Activated T-helper 1 cell treated with Interleukin-2 at 50 U/mL for 16 hours (primary cell): ENCODE results near the gene GSTCD.
"Not testable (repeated sequence)": the region's sequence is repeated elsewhere in the genome, so short reads cannot be mapped to it uniquely, and the experiment has no call there.

Experiments used
- DNase-seq: peaks from one replicate; pipeline ENCODE4 v3.0.0-alpha.2; 2020; ENCODE audit warnings: low read depth

The GSTCD gene

DNA sequence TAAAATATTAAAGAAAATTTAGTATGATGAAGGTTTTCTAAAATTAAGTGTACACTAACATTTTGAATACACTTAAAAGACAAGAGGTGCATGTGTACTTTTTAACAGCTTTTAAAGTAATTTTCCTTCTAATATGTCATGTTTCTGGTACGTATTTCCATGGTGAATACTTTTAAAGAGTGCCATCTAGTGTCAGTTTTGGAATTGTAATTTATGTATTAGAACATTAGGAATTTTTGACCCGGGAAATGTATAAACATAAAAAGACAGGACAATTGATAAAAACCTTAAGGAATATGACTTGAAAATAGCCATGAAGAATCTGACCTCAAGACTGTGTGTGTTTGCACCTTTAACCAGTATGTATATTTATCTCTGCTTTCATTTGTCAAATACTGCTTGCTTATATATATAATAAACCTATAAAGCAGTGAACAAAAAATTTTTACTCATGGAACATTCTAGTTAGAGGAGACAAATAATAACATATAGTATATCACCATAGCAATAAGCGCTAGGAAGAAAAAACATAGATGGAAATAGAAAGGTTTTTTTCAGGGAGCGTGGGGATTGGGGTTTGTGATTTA lies 7.2 kb downstream of the GSTCD start:
- no peak for DNase-seq

DNA sequence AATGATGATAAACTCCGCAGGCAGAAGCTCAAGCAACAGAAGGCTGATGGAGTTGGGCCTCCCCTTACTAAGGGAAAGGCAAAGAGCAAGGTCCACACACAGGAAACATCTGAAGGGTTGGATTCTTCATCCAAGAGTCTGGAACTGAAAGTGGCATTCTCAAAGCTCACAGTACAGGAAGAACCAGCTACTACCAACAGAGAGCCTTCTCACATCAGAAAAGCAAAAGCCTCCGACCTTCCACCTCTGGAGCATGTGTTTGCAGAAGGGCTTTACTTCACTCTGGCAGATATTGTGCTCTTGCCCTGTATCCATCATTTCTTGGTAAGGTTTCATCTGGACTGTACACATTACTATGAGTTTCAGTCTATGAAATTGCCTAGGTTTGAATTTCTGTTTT lies 10.6 kb downstream of the GSTCD start:
- DNase-seq = no peak

- no peak for DNase-seq
Measured at GRCh38 chr4:105725623-105726022, 17.0 kb downstream of the GSTCD start.

DNA sequence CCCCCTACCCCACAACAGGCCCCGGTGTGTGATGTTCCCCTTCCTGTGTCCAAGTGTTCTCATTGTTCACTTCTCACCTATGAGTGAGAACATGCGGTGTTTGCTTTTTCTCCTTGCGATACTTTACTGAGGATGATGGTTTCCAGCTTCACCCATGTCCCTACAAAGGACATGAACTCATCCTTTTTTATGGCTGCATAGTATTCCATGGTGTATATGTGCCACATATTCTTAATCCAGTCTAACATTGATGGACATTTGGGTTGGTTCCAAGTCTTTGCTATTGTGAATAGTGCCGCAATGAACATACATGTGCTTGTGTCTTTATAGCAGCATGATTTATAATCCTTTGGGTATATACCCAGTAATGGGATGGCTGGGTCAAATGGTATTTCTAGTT lies 21.3 kb downstream of the GSTCD start:
- DNase-seq = not testable (repeated sequence)

DNA sequence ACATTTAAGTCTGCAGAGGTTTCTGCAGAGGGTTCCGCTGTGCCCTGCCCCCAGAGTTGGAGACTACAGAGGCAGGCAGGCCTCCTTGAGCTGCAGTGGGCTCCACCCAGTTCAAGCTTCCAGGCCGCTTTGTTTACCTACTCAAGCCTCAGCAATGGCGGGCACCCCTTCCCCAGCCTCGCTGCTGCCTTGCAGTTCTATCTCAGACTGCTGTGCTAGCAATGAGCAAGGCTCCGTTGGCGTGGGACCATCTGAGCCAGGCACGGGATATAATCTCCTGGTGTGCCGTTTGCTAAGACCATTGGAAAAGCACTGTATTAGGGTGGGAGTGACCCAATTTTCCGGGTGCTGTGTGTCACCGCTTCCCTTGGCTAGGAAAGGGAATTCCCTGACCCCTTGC lies 26.6 kb downstream of the GSTCD start:
- DNase-seq = not testable (repeated sequence)

DNA sequence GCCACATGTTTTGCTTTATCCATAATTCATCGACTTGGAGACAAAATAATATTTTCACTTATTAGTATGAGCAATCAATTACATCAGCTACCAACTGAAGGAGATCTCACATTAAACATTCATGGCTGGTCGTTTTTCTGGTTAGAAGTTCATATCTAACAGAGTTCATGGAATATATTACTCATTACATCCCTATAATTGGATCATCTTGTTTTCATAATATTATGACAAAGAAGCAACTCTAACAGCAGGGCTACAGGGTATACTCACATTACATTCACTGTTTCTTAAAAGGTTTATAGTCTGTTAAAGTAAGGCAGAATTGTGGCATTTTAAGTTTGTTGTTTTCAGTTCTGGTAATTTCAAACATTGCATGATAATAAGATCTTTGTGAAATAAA lies 33.0 kb downstream of the GSTCD start:
- DNase-seq = no peak

DNA sequence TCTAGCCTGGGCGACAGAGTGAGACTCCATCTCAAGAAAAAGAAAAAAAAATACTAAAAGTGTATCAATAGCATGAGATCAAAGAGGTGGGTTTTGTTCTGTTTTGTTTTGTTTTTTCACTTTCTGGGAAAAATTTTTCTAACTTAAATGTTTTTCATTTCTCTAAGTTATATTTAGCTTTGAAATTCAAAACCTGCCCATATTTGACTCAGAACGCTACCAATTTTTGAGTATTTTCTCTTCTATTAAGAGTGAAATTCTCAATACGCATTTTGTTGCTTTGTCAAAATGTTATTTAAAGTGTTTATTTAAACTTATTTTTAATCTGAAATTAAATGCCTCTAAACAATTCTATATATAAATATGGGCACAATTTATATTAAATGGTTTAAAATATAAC lies 39.6 kb downstream of the GSTCD start:
- no peak for DNase-seq

GRCh38 chr4:105751718-105752299 lies 43.2 kb downstream of the GSTCD start:
- no peak for DNase-seq

GRCh38 chr4:105753361-105753760 lies 44.8 kb downstream of the GSTCD start:
- no peak for DNase-seq

DNA sequence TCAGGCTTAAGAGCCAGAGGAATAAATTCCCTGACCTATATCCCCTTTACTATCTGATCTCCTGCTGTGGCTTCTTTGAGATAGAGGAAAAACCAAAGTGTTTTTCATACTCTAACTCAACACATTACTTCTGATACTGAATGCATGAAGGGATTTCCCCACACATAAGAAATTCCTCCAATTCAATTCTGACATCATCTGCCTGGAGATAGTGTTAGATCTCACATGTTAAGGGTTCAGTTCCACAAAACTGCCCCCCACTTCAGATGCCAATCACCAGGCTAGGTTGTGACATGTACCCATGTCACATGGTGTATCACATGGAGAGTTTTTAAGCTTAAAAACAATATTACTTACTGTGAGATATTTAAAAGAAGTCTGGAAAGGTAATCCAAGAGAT lies 46.8 kb downstream of the GSTCD start:
- no peak for DNase-seq

DNA sequence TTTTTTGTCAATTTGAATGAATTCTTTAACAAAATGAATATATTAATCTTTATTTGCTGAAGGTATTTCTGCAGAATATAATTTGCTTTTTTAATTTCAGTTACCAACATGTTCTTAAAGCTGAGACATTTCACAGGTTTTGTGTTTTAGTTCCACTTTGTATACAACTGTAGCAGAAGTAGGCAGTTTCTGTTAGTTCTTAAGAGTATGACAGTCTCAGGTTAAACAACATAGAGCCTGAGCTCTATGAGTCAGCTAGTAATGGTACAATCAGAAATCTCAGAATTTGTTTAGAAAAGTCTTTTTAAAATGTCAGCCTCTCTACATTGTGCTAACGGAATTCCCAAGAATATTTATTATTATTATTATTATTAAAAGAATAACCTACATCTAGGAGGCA lies 50.4 kb downstream of the GSTCD start:
- no peak for DNase-seq

DNA sequence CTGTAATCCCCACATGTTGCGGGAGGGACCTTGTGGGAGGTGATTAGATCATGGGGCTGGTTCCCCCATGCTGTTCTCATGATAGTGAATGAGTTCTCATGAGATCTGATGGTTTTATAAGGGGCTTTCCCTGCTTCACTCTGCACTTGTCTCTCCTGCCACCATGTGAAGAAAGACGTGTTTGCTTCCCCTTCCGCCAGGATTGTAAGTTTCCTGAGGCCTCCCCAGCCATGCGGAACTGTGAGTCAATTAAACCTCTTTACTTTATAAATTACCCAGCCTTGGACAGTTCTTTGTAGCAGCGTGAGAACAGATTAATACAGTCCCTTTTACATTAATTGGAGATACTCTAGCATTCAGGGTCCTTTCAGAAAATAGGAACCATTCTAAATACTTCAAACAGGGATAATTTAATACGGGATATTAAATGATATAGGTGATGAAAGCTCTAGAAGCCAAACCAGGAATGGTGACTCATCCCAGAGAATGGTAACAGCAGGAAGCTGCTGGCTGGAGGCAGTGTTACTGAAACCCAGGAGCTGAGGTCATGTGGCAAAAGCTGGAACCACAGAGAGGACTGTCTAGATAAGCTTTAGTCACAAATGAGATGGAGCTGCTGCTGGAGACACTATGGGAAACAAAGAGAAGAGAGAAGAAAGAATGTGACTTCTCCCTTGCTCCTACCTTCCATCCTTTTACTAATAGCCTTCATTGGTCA lies 57.3 kb downstream of the GSTCD start:
- DNase-seq = no peak

DNA sequence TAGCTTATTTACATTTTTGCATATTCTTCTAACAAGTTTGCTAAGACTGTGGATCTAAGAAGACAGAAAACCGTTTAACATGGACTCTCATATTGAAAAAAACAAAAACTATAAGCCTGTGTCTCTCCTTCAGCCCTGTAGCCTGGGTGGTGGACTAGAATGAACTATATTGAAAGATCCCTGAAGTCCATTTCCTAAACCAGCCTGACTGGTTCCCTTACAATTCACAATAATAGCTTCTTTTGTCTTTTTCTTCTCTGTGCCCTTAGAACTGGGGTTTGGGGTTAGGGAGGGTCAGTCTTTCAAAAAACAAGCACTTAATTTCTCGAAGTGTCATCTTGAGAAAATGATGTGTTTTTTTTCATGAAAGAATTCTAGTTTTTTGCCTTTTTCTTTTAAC lies 59.0 kb downstream of the GSTCD start:
- DNase-seq = no peak

- DNase-seq = not testable (repeated sequence)
Measured at GRCh38 chr4:105770524-105770923, 61.9 kb downstream of the GSTCD start.

- not testable (repeated sequence) for DNase-seq
Measured at GRCh38 chr4:105772065-105772464, 63.5 kb downstream of the GSTCD start.

DNA sequence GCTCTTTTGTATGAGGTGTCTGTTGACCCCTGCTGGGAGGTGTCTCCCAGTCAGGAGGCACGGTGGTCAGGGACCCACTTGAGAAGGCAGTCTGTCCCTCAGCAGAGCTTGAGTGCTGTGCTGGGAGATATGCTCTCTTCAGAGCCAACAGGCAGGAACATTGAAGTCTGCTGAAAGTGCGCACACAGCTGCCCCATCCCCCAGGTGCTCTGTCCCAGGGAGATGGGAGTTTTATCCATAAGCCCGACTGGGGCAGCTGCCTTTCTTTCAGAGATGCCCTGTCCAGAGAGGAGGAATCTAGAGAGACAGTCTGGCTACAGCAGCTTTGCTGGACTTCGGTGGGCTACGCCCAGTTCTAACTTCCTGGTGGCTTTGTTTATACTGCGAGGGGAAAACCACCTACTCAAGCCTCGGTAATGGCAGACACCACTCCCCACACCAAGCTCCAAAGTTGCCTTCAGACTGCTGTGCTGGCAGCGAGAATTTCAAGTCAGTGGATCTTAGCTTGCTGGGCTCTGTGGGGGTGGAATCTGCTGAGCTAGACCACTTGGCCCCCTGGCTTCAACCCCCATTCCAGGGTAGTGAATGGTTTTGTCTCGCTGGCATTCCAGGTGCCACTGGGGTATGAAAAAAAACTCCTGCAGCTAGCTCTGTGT lies 67.3 kb downstream of the GSTCD start:
- DNase-seq = not testable (repeated sequence)

- DNase-seq = no peak
Measured at GRCh38 chr4:105780176-105780575, 71.6 kb downstream of the GSTCD start.

- no peak for DNase-seq
Measured at GRCh38 chr4:105784761-105785160, 76.2 kb downstream of the GSTCD start.

DNA sequence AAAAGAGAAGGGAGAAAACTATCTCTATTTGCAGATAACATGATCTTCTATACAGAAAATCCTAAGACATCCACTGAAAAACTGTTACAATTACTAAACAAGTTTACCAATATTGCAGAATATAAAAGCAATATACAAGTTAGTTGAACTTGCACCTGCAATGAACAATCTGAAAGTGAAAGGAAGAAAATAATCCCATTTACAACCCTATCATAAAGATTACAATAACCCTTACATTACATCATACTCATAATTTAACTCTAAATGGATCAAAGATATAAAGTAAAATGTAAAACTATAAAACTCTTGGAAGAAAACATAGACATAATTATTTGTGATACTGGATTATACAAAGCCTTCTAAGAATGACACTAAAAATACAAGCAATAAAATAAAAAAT lies 77.2 kb downstream of the GSTCD start:
- DNase-seq = no peak

GRCh38 chr4:105786748-105787147 lies 78.2 kb downstream of the GSTCD start:
- DNase-seq = no peak

GRCh38 chr4:105797225-105797624 lies 88.6 kb downstream of the GSTCD start:
- DNase-seq = no peak

GRCh38 chr4:105805501-105806120 lies 97.0 kb downstream of the GSTCD start:
- DNase-seq = no peak

GRCh38 chr4:105807496-105807895 lies 98.9 kb downstream of the GSTCD start:
- DNase-seq = no peak
